Stomach (tissue), 4 donors: ENCODE results near the gene HDLBP.

Experiments used
- EP300 ChIP-seq: sonication (generic); formaldehyde crosslinking; IDR thresholded peaks from one replicate; pipeline ENCODE4 v1.6.1; 2017; ENCODE audit warnings: antibody characterized with exemption
- POLR2AphosphoS5 ChIP-seq, 3 donors: sonication (generic); formaldehyde crosslinking; IDR thresholded peaks; one replicate each; pipeline ENCODE4 v1.6.1; 2016; ENCODE audit warnings: antibody characterized with exemption in 3 of 3
- TF ChIP-seq, protein P1 (sequence below), 7 experiments: fragments of 450-650 bp in 4 of 7; fragments of 200-600 bp in 3 of 7; sonication (generic) in 3 of 7; IDR thresholded peaks; one replicate each; pipeline ENCODE4 v1.5.1; 2016 to 2019; ENCODE audit warnings: antibody characterized with exemption in 7 of 7, control low read depth in 2 of 7, mild to moderate bottlenecking in 1 of 7

DNA sequence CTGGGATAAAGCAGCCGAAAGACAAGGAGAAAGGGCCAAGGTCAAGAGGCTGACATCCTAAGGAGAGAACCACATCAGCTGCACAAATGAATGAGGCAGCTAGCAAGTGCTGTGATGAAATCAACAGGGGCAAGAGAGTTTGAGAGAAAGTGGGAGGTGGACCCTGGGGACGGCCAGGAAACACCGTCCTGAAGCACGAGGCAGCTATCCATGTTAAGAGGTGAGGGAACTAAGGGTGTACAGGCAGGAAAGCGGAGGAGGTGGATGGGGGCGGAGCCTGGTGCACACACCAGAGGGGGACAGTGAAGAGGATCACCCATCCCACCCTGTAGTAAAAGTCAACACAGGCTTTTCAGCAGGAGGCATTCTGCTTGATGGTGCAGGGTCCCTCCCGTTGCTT is 52.4 kb downstream of the HDLBP start:
- TF ChIP-seq, protein P1, sequence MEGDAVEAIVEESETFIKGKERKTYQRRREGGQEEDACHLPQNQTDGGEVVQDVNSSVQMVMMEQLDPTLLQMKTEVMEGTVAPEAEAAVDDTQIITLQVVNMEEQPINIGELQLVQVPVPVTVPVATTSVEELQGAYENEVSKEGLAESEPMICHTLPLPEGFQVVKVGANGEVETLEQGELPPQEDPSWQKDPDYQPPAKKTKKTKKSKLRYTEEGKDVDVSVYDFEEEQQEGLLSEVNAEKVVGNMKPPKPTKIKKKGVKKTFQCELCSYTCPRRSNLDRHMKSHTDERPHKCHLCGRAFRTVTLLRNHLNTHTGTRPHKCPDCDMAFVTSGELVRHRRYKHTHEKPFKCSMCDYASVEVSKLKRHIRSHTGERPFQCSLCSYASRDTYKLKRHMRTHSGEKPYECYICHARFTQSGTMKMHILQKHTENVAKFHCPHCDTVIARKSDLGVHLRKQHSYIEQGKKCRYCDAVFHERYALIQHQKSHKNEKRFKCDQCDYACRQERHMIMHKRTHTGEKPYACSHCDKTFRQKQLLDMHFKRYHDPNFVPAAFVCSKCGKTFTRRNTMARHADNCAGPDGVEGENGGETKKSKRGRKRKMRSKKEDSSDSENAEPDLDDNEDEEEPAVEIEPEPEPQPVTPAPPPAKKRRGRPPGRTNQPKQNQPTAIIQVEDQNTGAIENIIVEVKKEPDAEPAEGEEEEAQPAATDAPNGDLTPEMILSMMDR (IDR thresholded peaks at IDR 0.05) = no peak
- no peak for TF ChIP-seq EP300
- no peak for TF ChIP-seq POLR2AphosphoS5 (IDR thresholded peaks at IDR 0.05)
